Loucy (cell line): Measurements from ENCODE around the gene SYNGR1.

ENCODE experiments used
- CTCF ChIP-seq: fragments of 200-600 bp; sonication (generic); conservative IDR thresholded peaks from 2 replicates; pipeline ENCODE4 v1.5.1; 2014; ENCODE audit warnings: mild to moderate bottlenecking, antibody characterized with exemption, low read length
- EZH2phosphoT487 ChIP-seq: fragments of 200-600 bp; IDR thresholded peaks from 2 replicates; pipeline ENCODE4 v1.6.1; 2018; ENCODE audit warnings: antibody characterized with exemption, mild to moderate bottlenecking, moderate library complexity, borderline replicate concordance

- no peak for TF ChIP-seq CTCF
- no peak for TF ChIP-seq EZH2phosphoT487
Observed at GRCh38 chr22:39389420-39389819, 39.6 kb downstream of the SYNGR1 start.
